ENCODE measurements around the gene PLEKHN1.

- TF ChIP-seq CTCF (conservative IDR thresholded peaks at IDR 0.05; ENCODE audit: low read depth, low read length), result no peak
- TF ChIP-seq CEBPB (IDR thresholded peaks at IDR 0.05; ENCODE audit: low read depth, low read length), result no peak
- no peak for TF ChIP-seq RCOR1 (IDR thresholded peaks at IDR 0.05; ENCODE audit: insufficient replicate concordance, low read length)
- TF ChIP-seq POLR2A (IDR thresholded peaks at IDR 0.05; ENCODE audit: low read depth, low read length), result no peak
- no peak for TF ChIP-seq SMC3 (IDR thresholded peaks at IDR 0.05; ENCODE audit: low read depth, low read length)
- no peak for TF ChIP-seq RAD21 (IDR thresholded peaks at IDR 0.05; ENCODE audit: low read length)
- TF ChIP-seq NFE2L2 (IDR thresholded peaks at IDR 0.05; ENCODE audit: low read depth, low read length), result no peak
- no peak for TF ChIP-seq MXI1 (IDR thresholded peaks at IDR 0.05; ENCODE audit: borderline replicate concordance, low read depth, low read length)
- TF ChIP-seq BHLHE40 (IDR thresholded peaks at IDR 0.05; ENCODE audit: low read depth, low read length), result no peak
- no peak for TF ChIP-seq FOS (IDR thresholded peaks at IDR 0.05; ENCODE audit: low read depth, low read length)
Measured at GRCh38 chr1:978835-979743, 12.8 kb downstream of the PLEKHN1 start.
